Lung (tissue), 12 donors: Measurements from ENCODE around the gene LRP1. TPM values are rescaled to one million over a fixed set of nuclear protein-coding genes. Genes with fewer than 3 reads are reported as not detected.

ENCODE experiments used
- ATAC-seq: fragments of 200-7000 bp; cut with Tn5 transposase; one replicate; pipeline ENCODE4 v1.9.1; 2020; ENCODE audit warnings: moderate number of reproducible peaks; ENCODE audit not compliant: insufficient read depth, low FRiP score
- DNase-seq, 3 donors: peaks; one replicate each; pipeline ENCODE4 v3.0.0-alpha.2; 2013 to 2017
- H3K27ac ChIP-seq, 2 donors: one replicate each; pipeline ENCODE4 v1.5.1; 2013; ENCODE audit warnings: mild to moderate bottlenecking in 2 of 2, moderate library complexity in 2 of 2, control low read depth in 1 of 2, inconsistent platforms in 1 of 2, low read depth in 1 of 2, low read length in 1 of 2
- H3K27me3 ChIP-seq, 3 donors: one replicate each; pipeline ENCODE4 v1.5.1; 2013; ENCODE audit warnings: low read length in 2 of 3; ENCODE audit not compliant: control insufficient read depth in 3 of 3, insufficient read depth in 3 of 3
- H3K36me3 ChIP-seq, 4 donors: one replicate each; pipeline ENCODE4 v1.5.1; 2013; ENCODE audit warnings: low read length in 4 of 4, mild to moderate bottlenecking in 1 of 4, moderate library complexity in 1 of 4; ENCODE audit not compliant: control insufficient read depth in 4 of 4, insufficient read depth in 4 of 4
- H3K4me1 ChIP-seq, 5 donors: one replicate each; pipeline ENCODE4 v1.5.1; 2013; ENCODE audit warnings: low read length in 5 of 5, mild to moderate bottlenecking in 2 of 5, moderate library complexity in 1 of 5; ENCODE audit not compliant: control insufficient read depth in 5 of 5, insufficient read depth in 5 of 5
- H3K4me3 ChIP-seq: one replicate; pipeline ENCODE4 v1.5.1; 2013; ENCODE audit warnings: mild to moderate bottlenecking, control low read depth, moderate library complexity
- H3K9ac ChIP-seq, 2 donors: one replicate each; pipeline ENCODE4 v1.5.1; 2013; ENCODE audit warnings: low read length in 2 of 2, control low read depth in 1 of 2; ENCODE audit not compliant: insufficient read depth in 1 of 2
- H3K9me3 ChIP-seq, 4 donors: one replicate each; pipeline ENCODE4 v1.5.1; 2013; ENCODE audit warnings: low read length in 3 of 4, mild to moderate bottlenecking in 1 of 4, moderate library complexity in 1 of 4; ENCODE audit not compliant: control insufficient read depth in 4 of 4, insufficient read depth in 3 of 4
- WGBS, 2 donors: extraction: QIAGEN DNeasy Blood & Tissue Kit; methylation state at CpG; one replicate each; pipeline ENCODE4 v1.1.7; 2013; 5-methylcytosine and 5-hydroxymethylcytosine counted together
- polyA plus RNA-seq, 2 donors: library from polyadenylated mRNA; stranded (reverse); fragments of 200-250 nt; gene quantifications; one replicate each; pipeline ENCODE4 v1.2.1, GENCODE V29; 2013
- total RNA-seq, 2 donors: library from RNA; depleted of rRNA in 1 of 2; stranded (reverse); fragments of >200 nt in 1 of 2; gene quantifications; one replicate each; pipeline ENCODE4 v1.2.1, GENCODE V29; 2014 to 2021
- TF ChIP-seq, protein P1 (sequence below): IDR thresholded peaks from 2 replicates; pipeline ENCODE4 v1.5.1; 2012; ENCODE audit warnings: mild to moderate bottlenecking; ENCODE audit errors: control extremely low read depth, extremely low read depth
- donor health status: control.
- donor health status: control.
- donor health status: Bipolar disorder and iron deficiency.
- donor health status: healthy.
- donor health status: DM: yes; HTN: yes; CAD: no.

The LRP1 gene
- total and polyA plus RNA-seq, 4 donors: 52.6 to 338 (median 122) TPM

DNA sequence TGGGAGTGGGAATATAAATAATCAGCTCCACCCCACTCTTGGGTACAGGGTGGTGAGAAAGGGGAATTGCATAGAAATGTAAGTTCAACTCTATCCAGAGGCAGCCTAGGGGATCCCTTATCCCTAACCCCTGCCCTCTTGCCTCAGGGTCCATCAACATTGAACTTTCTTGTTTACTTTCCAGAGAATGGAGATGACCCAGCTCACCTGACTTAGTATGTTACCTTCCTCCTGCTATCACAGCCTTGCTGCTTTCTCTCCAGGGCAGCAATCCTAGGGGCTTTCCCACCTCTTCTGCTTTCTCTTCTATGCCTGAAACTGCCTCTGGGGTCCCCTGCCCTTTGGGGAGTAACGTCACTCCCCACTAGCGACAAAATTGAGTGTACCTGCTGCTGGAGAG is 2.7 kb downstream of the LRP1 start:
- TF ChIP-seq, protein P1, sequence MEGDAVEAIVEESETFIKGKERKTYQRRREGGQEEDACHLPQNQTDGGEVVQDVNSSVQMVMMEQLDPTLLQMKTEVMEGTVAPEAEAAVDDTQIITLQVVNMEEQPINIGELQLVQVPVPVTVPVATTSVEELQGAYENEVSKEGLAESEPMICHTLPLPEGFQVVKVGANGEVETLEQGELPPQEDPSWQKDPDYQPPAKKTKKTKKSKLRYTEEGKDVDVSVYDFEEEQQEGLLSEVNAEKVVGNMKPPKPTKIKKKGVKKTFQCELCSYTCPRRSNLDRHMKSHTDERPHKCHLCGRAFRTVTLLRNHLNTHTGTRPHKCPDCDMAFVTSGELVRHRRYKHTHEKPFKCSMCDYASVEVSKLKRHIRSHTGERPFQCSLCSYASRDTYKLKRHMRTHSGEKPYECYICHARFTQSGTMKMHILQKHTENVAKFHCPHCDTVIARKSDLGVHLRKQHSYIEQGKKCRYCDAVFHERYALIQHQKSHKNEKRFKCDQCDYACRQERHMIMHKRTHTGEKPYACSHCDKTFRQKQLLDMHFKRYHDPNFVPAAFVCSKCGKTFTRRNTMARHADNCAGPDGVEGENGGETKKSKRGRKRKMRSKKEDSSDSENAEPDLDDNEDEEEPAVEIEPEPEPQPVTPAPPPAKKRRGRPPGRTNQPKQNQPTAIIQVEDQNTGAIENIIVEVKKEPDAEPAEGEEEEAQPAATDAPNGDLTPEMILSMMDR: no peak
- Histone ChIP-seq H3K27me3 (no peaks in the 10 kb centered on the region), H3K4me1 (peaks cover 6 to 71% (median 35%) of the 10 kb centered on the region in 5 donors), H3K4me3 (no peak overlapping the region), H3K9me3 (no peaks in the 10 kb centered on the region), H3K9ac (no peak overlapping the region), H3K36me3 (peaks cover 0 to 10% (median 0%) of the 10 kb centered on the region in 4 donors), H3K27ac (no peak overlapping the region)
- 65 to 74% methylated on average over 2 of the region's 2 CpGs for WGBS, 2 donors
- DNase-seq: no peak
- ATAC-seq: no peak

DNA sequence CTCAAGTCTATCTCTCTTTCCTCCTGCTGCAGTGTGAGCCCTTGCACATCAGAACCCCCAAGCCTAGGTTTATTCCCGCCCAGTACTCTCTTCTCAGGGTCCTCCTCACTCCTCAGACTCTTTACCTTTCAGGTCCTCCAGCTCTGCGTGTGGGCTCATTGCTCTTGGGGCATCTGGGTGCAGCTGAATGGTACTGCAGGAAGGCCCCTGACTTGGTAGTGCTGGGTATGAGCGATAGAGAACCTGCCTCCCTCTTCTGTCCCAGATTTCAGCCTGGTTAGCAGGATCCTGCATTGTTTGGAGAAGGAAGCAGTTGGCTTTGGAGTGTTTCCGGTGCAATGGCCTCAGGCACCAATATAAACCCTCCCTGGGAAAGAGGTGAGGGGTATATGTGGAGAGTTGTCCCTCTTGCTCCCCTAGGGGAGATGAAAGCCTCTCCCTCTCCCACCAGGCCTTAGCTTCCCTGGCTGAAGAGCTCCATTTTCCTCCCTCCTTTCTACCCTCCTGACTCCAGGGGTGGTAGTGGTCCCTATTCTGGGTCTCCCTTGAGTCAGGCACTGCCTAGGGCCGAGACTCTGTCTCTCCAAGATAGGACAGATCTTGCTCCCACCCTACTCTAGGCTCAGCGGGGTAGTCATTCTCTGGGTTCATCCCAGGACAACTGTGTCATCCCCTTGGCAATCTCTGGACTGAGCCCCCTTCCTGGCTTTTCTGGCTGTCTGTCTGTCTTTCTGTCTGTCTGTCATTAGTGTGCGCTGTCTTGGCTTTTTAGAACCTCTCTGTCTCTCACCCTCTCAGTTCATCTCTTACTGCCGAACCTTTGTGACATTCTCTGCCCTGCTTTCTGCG is 3.8 kb downstream of the LRP1 start:
- Histone ChIP-seq H3K4me3 (no peak overlapping the region), H3K36me3 (peaks cover 0 to 10% (median 0%) of the 10 kb centered on the region in 4 donors), H3K9me3 (no peaks in the 10 kb centered on the region), H3K27me3 (no peaks in the 10 kb centered on the region), H3K27ac (peak overlapping the region; percentile 22 to 64), H3K9ac (peak overlapping the region in 1 of 2 donors; percentile 52), H3K4me1 (peaks cover 6 to 73% (median 44%) of the 10 kb centered on the region in 5 donors)
- 52 to 73% methylated on average over 9 of the region's 9 CpGs for WGBS, 2 donors
- ATAC-seq: no peak
- no peak for DNase-seq
- TF ChIP-seq, protein P1: no peak

DNA sequence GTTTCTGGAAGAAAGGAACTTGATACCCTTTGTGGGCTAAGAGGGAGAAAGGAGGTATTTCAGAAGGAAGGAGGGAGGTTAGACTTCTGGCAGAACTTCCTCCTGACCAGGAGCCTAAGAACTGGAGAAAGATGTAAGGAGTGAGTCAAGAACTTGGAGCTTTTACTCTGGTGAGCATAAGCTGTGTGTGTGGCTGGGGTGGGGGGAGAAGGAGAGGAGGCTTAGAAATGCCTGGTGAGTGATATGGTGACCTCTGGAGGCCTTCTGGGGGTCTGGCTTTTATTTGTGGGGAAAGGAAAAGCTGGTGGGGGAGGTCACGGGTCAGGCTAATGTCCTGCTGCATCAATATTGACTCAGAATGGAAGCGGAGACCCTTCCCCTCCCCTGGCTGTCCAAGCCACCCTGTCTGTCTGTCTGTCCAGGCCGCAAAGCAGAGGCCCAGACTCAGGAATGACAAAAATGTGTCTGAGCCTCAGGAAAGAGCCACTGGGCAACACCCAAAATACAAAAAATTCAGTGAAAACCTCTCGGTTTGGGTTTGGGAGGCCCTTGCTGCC is 4.8 kb downstream of the LRP1 start:
- H3K36me3 ChIP-seq: peaks cover 0 to 10% (median 1%) of the 10 kb centered on the region in 4 donors
- no peak for DNase-seq
- TF ChIP-seq, protein P1: no peak
- no peak overlapping the region for H3K4me3 ChIP-seq
- peak overlapping the region; percentile 29 to 64 for H3K27ac ChIP-seq
- 65 to 83% methylated on average over 4 of the region's 4 CpGs for WGBS, 2 donors
- peak overlapping the region in 1 of 2 donors; percentile 52 for H3K9ac ChIP-seq
- H3K27me3 ChIP-seq: no peaks in the 10 kb centered on the region
- H3K4me1 ChIP-seq: peaks cover 6 to 80% (median 50%) of the 10 kb centered on the region in 5 donors
- ATAC-seq: no peak
- H3K9me3 ChIP-seq: no peaks in the 10 kb centered on the region
